Fibroblast of lung (primary cell): ENCODE results near the gene ATP6V0B. TPM values are rescaled to one million over a fixed set of nuclear protein-coding genes. Genes with fewer than 3 reads are reported as not detected.

Experiments used
- DNase-seq, 2 donors: peaks; one replicate each; pipeline versions ENCODE4 v3.0.0 to v3.0.0-alpha.2; 2010; ENCODE audit warnings: low read depth in 2 of 2
- H2AFZ ChIP-seq: 2 replicates; pipeline ENCODE4 v1.5.1; 2012; ENCODE audit warnings: low read length, control low read depth, inconsistent platforms
- H3K27ac ChIP-seq: 2 replicates; pipeline ENCODE4 v1.5.1; 2011; ENCODE audit warnings: low read length, control low read depth; ENCODE audit not compliant: insufficient read depth
- H3K27me3 ChIP-seq: 2 replicates; pipeline ENCODE4 v1.5.1; 2011; ENCODE audit warnings: mild to moderate bottlenecking, low read length; ENCODE audit not compliant: control insufficient read depth, insufficient read depth
- H3K36me3 ChIP-seq: 2 replicates; pipeline ENCODE4 v1.5.1; 2011; ENCODE audit warnings: low read length; ENCODE audit not compliant: control insufficient read depth, insufficient read depth
- H3K4me1 ChIP-seq: 2 replicates; pipeline ENCODE4 v1.5.1; 2011; ENCODE audit warnings: low read length; ENCODE audit not compliant: control insufficient read depth, insufficient read depth; ENCODE audit errors: extremely low read depth
- H3K4me2 ChIP-seq: 2 replicates; pipeline ENCODE4 v1.5.1; 2011; ENCODE audit warnings: low read length, control low read depth; ENCODE audit not compliant: insufficient read depth; ENCODE audit errors: extremely low read depth
- H3K4me3 ChIP-seq, 4 experiments: fragments of 200-600 bp in 1 of 4; sonication (generic) in 1 of 4; replicated peaks in 1 of 4; 2 replicates each; pipeline ENCODE4 v1.5.1; 2011 to 2016; ENCODE audit warnings: low read length in 4 of 4, low read depth in 3 of 4, mild to moderate bottlenecking in 3 of 4, control low read depth in 2 of 4, inconsistent platforms in 1 of 4, mixed read lengths in 1 of 4; ENCODE audit not compliant: insufficient read depth in 1 of 4; ENCODE audit errors: control extremely low read depth in 1 of 4
- H3K79me2 ChIP-seq: 2 replicates; pipeline ENCODE4 v1.5.1; 2012; ENCODE audit warnings: mild to moderate bottlenecking, low read length, inconsistent platforms; ENCODE audit not compliant: control insufficient read depth, insufficient read depth
- H3K9ac ChIP-seq: 2 replicates; pipeline ENCODE4 v1.5.1; 2011; ENCODE audit warnings: mild to moderate bottlenecking, low read length, control low read depth; ENCODE audit not compliant: insufficient read depth
- H3K9me3 ChIP-seq: 2 replicates; pipeline ENCODE4 v1.5.1; 2012; ENCODE audit warnings: low read depth, low read length; ENCODE audit not compliant: control insufficient read depth, insufficient read depth
- H4K20me1 ChIP-seq: 2 replicates; pipeline ENCODE4 v1.5.1; 2011; ENCODE audit warnings: low read length; ENCODE audit not compliant: control insufficient read depth, insufficient read depth; ENCODE audit errors: extremely low read depth
- EZH2 ChIP-seq: IDR thresholded peaks from 2 replicates; pipeline ENCODE4 v1.5.1; 2012; ENCODE audit warnings: low read length, control low read depth, mild to moderate bottlenecking; ENCODE audit errors: missing control alignments
- polyA plus RNA-seq, 2 donors: library from polyadenylated mRNA; depleted of rRNA in 1 of 2; stranded (reverse) in 1 of 2; unstranded in 1 of 2; fragments of >200 nt; gene quantifications; 2 replicates each; pipeline ENCODE4 v1.2.1, GENCODE V29; 2011 to 2012; ENCODE audit warnings: missing spikeins in 1 of 2
- total RNA-seq: library from RNA; depleted of rRNA; stranded (reverse); fragments of >200 nt; gene quantifications from 2 replicates; pipeline ENCODE4 v1.2.1, GENCODE V29; 2014
- TF ChIP-seq, protein P1 (sequence below), 2 donors: IDR thresholded peaks in 1 of 2; conservative IDR thresholded peaks in 1 of 2; 1 replicate in 1 of 2; 2 replicates in 1 of 2; pipeline ENCODE4 v1.5.1; 2011 to 2012; ENCODE audit warnings: low read length in 2 of 2, control low read depth in 1 of 2, inconsistent platforms in 1 of 2, low read depth in 1 of 2, mild to moderate bottlenecking in 1 of 2

The ATP6V0B gene
- total and polyA plus RNA-seq, 2 donors (not counting 1 experiment from before 2014, with no cell fraction given) = 83.5 to 121 TPM

- DNase-seq = no peak
- H3K9me3 ChIP-seq = no peaks in the 10 kb centered on the region
- H3K27ac ChIP-seq = no peak overlapping the region
- H4K20me1 ChIP-seq = no peaks in the 10 kb centered on the region
- no peak overlapping the region for H3K4me2 ChIP-seq
- TF ChIP-seq, protein P1, sequence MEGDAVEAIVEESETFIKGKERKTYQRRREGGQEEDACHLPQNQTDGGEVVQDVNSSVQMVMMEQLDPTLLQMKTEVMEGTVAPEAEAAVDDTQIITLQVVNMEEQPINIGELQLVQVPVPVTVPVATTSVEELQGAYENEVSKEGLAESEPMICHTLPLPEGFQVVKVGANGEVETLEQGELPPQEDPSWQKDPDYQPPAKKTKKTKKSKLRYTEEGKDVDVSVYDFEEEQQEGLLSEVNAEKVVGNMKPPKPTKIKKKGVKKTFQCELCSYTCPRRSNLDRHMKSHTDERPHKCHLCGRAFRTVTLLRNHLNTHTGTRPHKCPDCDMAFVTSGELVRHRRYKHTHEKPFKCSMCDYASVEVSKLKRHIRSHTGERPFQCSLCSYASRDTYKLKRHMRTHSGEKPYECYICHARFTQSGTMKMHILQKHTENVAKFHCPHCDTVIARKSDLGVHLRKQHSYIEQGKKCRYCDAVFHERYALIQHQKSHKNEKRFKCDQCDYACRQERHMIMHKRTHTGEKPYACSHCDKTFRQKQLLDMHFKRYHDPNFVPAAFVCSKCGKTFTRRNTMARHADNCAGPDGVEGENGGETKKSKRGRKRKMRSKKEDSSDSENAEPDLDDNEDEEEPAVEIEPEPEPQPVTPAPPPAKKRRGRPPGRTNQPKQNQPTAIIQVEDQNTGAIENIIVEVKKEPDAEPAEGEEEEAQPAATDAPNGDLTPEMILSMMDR (conservative IDR thresholded peaks at IDR 0.05 in 1 of 2, IDR thresholded peaks at IDR 0.05 in 1 of 2; ENCODE audit: low read depth in 1 of 2, low read length in 2 of 2) = no peak
- TF ChIP-seq EZH2 = no peak
- H3K9ac ChIP-seq = no peak overlapping the region
- H2AFZ ChIP-seq = no peak overlapping the region
- peaks cover 34% of the 10 kb centered on the region for H3K79me2 ChIP-seq
- H3K36me3 ChIP-seq = peaks cover 14% of the 10 kb centered on the region
- H3K4me3 ChIP-seq = no peak overlapping the region
- H3K27me3 ChIP-seq = no peaks in the 10 kb centered on the region
- peaks cover 5% of the 10 kb centered on the region for H3K4me1 ChIP-seq
Measured at GRCh38 chr1:43983253-43983899, 8.6 kb downstream of the ATP6V0B start.

DNA sequence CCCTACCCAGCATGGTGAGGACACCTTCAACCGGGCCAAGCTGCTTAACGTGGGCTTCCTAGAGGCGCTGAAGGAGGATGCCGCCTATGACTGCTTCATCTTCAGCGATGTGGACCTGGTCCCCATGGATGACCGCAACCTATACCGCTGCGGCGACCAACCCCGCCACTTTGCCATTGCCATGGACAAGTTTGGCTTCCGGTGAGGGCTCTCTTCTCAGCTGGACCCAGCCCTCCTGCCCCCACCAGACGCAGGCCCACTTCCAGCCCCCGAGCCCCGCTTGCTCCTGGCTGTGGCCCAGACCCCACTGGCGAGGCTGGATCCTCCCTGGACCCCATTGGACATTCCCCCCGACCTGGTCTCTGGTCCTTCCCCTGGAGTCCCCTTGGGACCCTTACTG is 10.1 kb downstream of the ATP6V0B start:
- no peak overlapping the region for H3K9ac ChIP-seq
- H3K9me3 ChIP-seq = no peaks in the 10 kb centered on the region
- no peaks in the 10 kb centered on the region for H4K20me1 ChIP-seq
- no peak for DNase-seq
- peaks cover 32% of the 10 kb centered on the region for H3K79me2 ChIP-seq
- TF ChIP-seq, protein P1 (conservative IDR thresholded peaks at IDR 0.05 in 1 of 2, IDR thresholded peaks at IDR 0.05 in 1 of 2; ENCODE audit: low read depth in 1 of 2, low read length in 2 of 2) = no peak
- no peak for TF ChIP-seq EZH2
- peaks cover 14% of the 10 kb centered on the region for H3K36me3 ChIP-seq
- no peak overlapping the region for H3K4me3 ChIP-seq
- no peak overlapping the region for H3K4me2 ChIP-seq
- peaks cover 5% of the 10 kb centered on the region for H3K4me1 ChIP-seq
- no peak overlapping the region for H3K27ac ChIP-seq
- H2AFZ ChIP-seq = no peak overlapping the region
- no peaks in the 10 kb centered on the region for H3K27me3 ChIP-seq

- no peak overlapping the region for H3K9ac ChIP-seq
- no peaks in the 10 kb centered on the region for H4K20me1 ChIP-seq
- TF ChIP-seq EZH2 = no peak
- TF ChIP-seq, protein P1 (conservative IDR thresholded peaks at IDR 0.05 in 1 of 2, IDR thresholded peaks at IDR 0.05 in 1 of 2; ENCODE audit: low read depth in 1 of 2, low read length in 2 of 2) = no peak
- no peak overlapping the region for H3K4me2 ChIP-seq
- no peak overlapping the region for H3K4me3 ChIP-seq
- peaks cover 2% of the 10 kb centered on the region for H3K4me1 ChIP-seq
- H3K79me2 ChIP-seq = peaks cover 20% of the 10 kb centered on the region
- peak in 1 of 2 donors; percentile 10 for DNase-seq
- H3K27me3 ChIP-seq = no peaks in the 10 kb centered on the region
- peaks cover 14% of the 10 kb centered on the region for H3K36me3 ChIP-seq
- H3K27ac ChIP-seq = no peak overlapping the region
- H2AFZ ChIP-seq = no peak overlapping the region
- H3K9me3 ChIP-seq = no peaks in the 10 kb centered on the region
Measured at GRCh38 chr1:43985984-43986595, 11.3 kb downstream of the ATP6V0B start.
